GM18508 (cell line): ENCODE measurements around the gene CATSPER2.
"Not testable (repeated sequence)": the region's sequence is repeated elsewhere in the genome, so short reads cannot be mapped to it uniquely, and the experiment has no call there.

ENCODE experiments used
- ATAC-seq: cut with Tn5 transposase; IDR thresholded peaks from one replicate; pipeline ENCODE4 v1.9.1; 2021; ENCODE audit warnings: moderate number of reproducible peaks; ENCODE audit not compliant: insufficient read depth, unreplicated experiment

The CATSPER2 gene

DNA sequence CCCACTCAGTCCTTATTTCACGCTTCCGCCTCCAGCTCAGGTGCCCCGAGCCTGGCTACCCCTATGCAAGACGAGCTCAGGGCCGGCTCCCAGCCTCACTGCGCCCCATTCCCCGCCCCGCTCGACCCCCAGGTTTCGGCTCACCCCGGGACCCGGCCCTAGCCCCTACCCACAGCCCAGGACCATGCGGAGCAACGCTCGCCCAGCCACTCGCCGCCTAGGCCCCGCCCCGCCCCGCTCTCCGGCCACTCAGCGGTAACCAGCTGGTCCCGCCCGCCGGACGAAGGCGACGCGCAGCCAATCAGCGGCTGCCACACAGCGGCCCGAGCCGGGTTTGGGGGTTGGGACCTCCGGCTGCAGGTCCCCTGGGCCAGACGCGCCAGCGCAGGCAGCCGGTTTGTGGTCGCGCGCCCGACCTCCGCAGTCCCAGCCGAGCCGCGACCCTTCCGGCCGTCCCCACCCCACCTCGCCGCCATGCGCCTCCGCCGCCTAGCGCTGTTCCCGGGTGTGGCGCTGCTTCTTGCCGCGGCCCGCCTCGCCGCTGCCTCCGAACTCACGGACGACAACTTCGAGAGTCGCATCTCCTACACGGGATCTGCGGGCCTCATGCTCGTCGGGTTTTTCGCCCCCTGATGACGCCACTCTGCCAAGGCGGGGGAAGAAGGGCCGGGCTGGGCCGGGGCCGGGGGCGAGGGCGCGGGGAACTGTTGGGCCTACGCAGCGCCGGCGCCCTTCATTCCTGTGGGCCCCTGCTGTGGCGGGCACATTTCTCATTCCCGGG is at the start of gene CATSPER2:
TSS of gene CATSPER2 (minus strand) at position 196 of the 781 bp plus-strand sequence. CDS start 783 bp downstream, outside the sequence.
- ATAC-seq = no peak

DNA sequence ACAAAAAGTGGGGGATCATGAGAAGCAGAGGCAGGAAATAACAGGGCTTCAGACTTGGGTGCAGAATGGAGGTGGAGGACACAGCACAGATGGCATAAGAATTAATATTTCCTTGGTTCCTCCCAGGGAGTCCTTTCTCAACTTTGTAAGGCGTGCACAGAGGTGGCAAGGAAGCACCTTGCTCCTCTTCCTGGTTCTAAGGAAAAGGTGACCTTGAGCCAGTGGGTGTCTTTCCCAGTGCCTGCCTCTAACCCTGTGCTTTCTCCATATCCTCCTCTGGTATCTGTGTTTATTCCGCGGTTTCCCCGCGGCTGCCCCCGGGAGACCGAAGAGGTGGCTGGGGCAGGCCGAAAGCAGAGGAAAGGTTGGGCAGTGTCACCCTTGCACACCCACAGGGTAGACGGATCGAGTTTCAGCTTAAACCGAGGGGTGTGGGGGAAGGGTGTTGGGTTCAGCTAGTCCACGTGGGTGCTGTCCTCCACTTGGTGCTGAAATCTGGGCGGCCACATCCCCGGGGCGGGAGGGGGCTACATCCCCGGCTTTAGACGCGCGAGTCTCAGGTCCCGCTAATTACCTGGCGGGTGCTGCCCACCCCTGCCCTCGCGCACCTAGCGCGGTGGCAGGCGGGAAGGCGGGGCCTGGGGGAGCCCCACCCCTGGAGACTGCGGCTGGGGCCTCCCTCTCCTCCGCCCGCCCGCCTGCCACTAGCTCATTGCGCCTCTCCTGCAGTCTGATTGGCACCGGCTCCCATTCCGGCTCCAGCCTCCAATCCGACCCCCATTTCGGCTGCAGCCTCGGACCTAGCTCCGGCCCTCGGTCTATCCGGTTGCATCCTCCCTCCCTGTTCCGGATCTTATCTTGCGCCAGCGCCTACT is 44.7 kb upstream of the CATSPER2 start, which contains the start of gene CKMT1A:
TSS of gene CKMT1A (plus strand) at position 712 of the 875 bp plus-strand sequence. CDS start 192 bp downstream, outside the sequence.
- ATAC-seq = not testable (repeated sequence)

- ATAC-seq = not testable (repeated sequence)
Observed at GRCh38 chr15:43692679-43693078, 44.0 kb upstream of the CATSPER2 start.

DNA sequence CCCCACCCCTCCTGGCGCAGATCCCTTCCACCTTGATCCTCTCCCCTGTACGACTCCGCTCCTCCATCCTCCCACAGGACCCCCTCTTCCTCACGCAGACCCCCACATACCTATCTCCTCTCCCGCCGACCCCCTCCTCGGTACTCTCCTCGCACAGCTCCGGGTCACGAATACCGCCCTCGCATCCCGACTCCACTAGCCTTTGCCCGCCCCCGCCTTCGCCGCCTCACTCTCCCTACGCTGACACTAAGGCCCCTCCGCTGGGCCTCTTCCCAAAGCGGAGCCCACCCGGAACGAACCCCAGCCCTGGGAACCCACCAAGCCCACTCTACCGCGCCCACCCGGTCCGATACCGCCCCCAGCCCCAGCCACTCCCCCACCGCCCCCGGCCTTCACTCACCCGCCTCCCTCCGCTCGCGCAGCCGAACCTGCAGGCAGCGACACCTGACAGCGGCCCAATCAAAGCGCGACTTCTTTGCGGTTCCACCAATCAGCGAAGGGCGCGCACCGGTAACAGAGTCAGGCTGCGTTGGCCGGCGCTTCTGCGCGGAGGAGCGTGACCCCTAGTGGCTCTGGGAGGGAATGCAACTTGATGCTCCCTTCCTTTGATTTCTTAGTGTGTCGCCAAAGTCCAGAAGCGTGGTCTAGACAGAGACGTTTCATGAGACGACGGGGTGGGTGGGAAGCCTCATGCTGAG is 41.1 kb upstream of the CATSPER2 start:
- ATAC-seq = peak; percentile 83

GRCh38 chr15:43674175-43674574 is 25.5 kb upstream of the CATSPER2 start:
- not testable (repeated sequence) for ATAC-seq

DNA sequence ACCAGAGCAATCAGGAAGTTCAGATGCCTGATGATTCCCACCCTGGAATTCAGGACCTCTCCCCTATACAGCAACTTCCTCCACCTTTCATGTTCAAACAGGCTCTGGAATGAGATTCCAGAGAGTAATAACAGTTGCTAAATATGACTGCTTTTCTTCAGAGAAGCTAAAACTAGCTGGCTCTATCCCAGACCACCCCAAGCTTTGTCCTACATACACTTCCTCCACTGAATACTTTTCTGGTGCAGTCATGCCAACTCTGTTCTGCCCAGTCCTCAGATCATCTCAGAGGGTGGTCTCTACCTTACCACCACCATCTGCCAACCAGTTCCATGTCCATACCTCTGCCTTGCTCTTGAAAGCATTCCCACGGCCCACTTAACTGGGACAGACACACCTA is 17.5 kb upstream of the CATSPER2 start:
- ATAC-seq = not testable (repeated sequence)

DNA sequence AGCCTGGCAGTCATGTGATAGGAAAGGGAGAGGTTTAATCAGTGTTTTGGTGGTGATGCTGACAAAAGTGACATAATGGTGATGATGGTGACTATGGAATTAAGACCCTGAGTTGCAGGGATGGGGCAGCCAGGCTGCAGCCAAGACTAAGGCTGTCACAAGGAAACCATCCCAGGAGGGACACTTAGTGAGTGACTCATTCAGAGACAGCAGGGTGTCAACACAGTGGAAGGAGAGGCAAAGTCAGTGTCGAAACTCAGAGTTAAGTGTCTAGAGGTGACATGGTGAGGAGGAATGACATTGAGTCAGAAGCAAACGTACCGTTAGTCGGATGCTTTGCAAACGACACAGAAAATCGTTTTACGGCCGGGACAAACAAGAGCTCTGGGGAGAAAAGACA is 14.7 kb upstream of the CATSPER2 start:
- not testable (repeated sequence) for ATAC-seq

DNA sequence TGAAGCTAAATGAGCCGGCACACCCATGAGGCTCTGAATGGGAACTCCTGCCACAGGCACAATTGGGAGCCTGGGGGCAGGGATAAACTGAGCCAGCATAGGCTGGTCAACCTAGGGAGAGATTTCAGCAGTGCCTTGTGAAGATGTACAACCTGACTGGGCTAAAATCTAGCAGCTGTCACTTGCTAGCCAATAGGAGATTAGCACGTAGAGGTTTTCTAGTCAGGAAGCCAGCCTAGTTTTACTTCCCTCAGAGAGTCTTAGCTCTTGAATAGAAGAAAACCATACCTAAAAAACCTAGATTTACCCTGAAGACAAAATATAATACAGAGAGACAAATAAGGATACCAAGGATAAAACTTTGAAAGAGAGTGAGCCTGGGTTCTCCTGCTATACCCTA is 13.6 kb upstream of the CATSPER2 start:
- not testable (repeated sequence) for ATAC-seq

DNA sequence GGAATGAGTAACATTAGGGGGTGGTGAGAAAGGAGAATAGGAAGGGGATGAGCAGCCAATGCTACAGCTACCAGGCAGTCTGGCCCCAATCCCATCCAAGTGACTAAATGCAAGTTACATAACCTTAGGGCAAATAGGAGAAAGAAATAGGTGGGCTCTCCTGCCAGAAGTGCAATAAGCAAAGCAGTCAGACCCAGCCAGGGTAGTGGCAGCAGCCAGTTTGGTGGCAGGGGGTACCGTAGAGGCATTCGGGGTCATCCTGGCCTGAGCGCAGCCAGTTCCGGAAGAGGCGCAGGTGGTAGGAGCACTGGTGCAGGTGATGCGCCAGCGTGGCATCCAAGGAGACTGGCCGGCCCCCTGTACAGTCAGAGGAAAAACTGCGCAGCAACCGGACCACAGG is 11.1 kb upstream of the CATSPER2 start:
- not testable (repeated sequence) for ATAC-seq

DNA sequence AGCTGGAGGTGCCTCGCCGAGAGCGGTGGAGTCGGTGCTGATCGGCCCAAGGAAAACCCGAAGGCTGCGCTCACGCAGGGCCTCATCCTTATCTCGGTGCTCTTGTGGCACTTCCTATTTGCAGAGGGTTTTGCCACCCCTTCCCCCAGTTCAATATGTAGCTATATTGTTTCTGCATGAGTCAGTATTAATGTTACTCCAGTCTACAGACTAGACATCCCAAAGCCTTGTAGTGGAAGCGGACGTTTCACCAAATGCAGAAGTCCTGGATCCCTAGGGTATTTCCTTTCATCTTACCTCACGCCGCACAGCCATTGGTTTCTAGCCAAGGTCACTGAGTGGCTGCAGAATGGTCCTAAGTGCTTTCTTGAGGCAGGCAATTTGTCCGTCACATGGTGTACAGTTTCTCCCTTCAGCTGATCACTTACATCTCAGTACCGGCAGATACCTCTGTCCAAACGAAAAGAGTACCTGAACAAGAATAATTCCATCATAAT is 834 bp upstream of the CATSPER2 start:
- not testable (repeated sequence) for ATAC-seq

GRCh38 chr15:43638464-43639204 is 10.0 kb downstream of the CATSPER2 start:
- not testable (repeated sequence) for ATAC-seq

DNA sequence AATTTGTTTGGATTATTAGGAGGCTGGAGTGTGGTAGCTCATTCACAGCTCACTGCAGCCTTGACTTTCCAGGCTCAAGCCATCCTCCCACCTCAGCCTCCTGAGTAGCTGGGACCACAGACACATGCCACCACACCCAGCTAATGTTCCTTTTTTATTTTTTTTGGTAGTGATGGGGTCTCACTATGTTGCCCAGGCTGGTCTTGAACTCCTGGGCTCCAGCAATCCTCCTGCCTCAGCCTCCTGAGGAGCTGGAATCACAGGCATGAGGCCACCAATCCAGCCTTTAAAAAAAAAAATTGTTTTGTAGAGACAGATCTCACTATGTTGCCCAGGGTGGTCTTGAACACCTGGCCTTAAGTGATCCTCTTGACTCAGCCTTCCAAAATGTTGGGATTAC is 21.7 kb downstream of the CATSPER2 start:
- not testable (repeated sequence) for ATAC-seq

DNA sequence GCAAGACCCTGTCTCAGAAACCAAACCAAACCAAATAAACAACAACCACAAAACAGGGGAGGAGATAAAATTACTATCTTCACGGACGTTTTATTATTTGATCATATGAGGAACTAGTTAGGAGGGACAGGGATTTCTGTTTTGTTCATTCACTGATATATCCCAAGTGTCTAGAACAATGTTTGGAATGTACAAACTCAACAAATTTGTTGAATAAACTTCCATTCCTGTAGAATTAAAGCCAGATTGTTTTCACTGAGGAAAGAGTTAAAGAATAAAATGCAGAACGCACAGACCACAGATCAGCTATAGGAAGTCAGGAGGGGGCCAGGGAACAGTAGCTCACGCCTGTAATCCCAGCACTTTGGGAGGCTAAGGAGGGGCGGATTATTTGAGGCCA is 23.5 kb downstream of the CATSPER2 start:
- ATAC-seq = no peak

DNA sequence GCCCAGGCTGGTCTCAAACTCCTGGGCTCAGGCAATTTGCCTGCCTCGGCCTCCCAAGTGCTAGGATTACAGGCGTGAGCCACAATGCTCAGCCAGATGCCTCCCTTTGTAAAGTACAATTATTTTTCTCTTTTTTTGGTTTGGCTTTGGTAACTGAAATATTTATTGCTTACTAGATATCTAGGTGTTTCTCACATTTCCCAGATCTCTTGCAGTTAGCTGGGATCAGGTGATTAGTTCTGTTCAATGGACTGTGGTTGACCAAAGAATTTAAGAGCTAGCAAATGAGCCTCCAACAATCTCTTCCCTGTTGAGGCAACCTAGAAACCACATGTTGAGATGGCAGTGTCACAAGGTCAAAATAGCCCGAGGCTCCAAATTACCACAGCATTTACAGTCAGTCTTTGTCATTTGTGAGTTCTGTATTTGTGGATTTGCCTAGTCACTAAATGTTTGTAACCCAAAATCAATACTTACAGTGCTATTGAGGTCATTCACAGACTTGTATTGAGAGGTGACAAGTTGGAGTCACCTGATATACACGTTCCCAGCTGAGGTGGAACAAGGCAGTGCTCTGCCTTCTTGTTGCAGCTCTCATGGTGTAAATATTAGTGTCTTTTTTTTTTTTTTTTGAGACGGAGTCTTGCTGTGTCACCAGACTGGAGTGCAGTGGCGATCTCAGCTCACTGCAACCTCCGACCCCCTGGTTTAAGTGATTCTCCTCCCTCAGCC is 26.4 kb downstream of the CATSPER2 start:
- ATAC-seq = not testable (repeated sequence)

- ATAC-seq = not testable (repeated sequence)
Observed at GRCh38 chr15:43618700-43619099, 29.9 kb downstream of the CATSPER2 start, which contains the start of gene STRC. Gene STRC, minus strand, starts transcription at chr15:43618800. Its CDS starts 78 bp downstream, at chr15:43618722.

DNA sequence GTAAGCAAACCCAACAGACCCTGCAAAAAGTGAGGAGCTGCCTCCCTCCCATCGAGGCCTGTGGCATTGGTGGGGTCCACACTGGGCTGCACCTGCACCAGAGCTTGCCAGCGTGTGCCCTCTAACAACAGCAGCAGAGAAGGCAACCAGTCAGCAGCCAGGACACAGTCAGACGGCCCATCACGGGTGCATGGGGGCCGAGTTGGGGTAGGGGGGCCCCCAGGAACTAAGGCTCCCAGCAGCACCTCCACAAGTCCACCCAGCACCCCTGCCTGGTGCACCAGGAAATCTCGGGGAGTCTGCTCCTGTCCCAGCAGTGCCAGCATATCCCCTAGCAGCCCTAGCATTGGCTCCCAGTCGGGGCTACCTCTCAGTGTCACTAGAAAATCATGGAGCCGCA is 30.9 kb downstream of the CATSPER2 start:
- not testable (repeated sequence) for ATAC-seq

DNA sequence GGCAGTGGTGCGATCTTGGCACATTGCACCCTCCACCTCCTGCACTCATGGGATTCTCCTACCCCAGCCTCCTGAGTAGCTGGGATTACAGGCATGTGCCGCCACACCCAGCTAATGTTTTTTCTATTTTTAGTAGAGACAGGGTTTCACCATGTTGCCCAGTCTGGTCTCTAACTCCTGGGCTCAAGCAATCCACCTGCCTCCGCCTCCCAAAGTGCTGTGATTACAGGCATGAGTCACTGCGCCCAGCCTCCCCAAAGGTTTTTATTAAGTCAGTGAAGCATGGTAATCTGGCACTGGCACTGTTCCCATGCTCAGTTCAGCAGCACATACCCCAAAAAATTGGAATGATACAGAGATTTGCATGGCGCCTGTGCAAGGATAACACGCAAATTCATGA is 46.4 kb downstream of the CATSPER2 start:
- ATAC-seq = not testable (repeated sequence)

- not testable (repeated sequence) for ATAC-seq
Observed at GRCh38 chr15:43600200-43600599, 48.4 kb downstream of the CATSPER2 start.

- ATAC-seq = not testable (repeated sequence)
Observed at GRCh38 chr15:43599131-43599530, 49.5 kb downstream of the CATSPER2 start.
